ENCODE results near the gene MRPL21.
"Not testable (repeated sequence)": the region's sequence is repeated elsewhere in the genome, so short reads cannot be mapped to it uniquely, and the experiment has no call there.

Gene MRPL21

GRCh38 chr11:68905421-68906360 lies 2.1 kb upstream of the MRPL21 start:
- DNase-seq, result no peak

- peak; percentile 33 for DNase-seq
Observed at GRCh38 chr11:68904248-68904847, 716 bp upstream of the MRPL21 start.

- no peak for DNase-seq
Observed at GRCh38 chr11:68900835-68901381, 2.7 kb downstream of the MRPL21 start.

- no peak for DNase-seq
Observed at GRCh38 chr11:68897441-68897840, 6.2 kb downstream of the MRPL21 start.

- no peak for DNase-seq
Observed at GRCh38 chr11:68896171-68896959, 7.3 kb downstream of the MRPL21 start.

GRCh38 chr11:68893282-68893681 lies 10.3 kb downstream of the MRPL21 start:
- DNase-seq, result no peak

GRCh38 chr11:68892576-68892975 lies 11.1 kb downstream of the MRPL21 start:
- DNase-seq, result no peak

- no peak for DNase-seq
Observed at GRCh38 chr11:68891351-68891948, 12.2 kb downstream of the MRPL21 start.

GRCh38 chr11:68890490-68891231 lies 13.0 kb downstream of the MRPL21 start:
- DNase-seq, result no peak

GRCh38 chr11:68889948-68890446 lies 13.6 kb downstream of the MRPL21 start:
- no peak for DNase-seq

- not testable (repeated sequence) for DNase-seq
Observed at GRCh38 chr11:68884827-68885226, 18.8 kb downstream of the MRPL21 start.

GRCh38 chr11:68882391-68882790 lies 21.2 kb downstream of the MRPL21 start:
- DNase-seq, result no peak

GRCh38 chr11:68881320-68881719 lies 22.3 kb downstream of the MRPL21 start:
- no peak for DNase-seq

- no peak for DNase-seq
Observed at GRCh38 chr11:68880851-68881250, 22.8 kb downstream of the MRPL21 start.

GRCh38 chr11:68878022-68878421 lies 25.6 kb downstream of the MRPL21 start:
- DNase-seq, result no peak

- no peak for DNase-seq
Observed at GRCh38 chr11:68872216-68873003, 31.2 kb downstream of the MRPL21 start.

- no peak for DNase-seq
Observed at GRCh38 chr11:68870470-68870869, 33.2 kb downstream of the MRPL21 start.

GRCh38 chr11:68868221-68868835 lies 35.3 kb downstream of the MRPL21 start:
- DNase-seq, result no peak

GRCh38 chr11:68867066-68867465 lies 36.6 kb downstream of the MRPL21 start:
- DNase-seq, result no peak

- DNase-seq, result no peak
Observed at GRCh38 chr11:68865241-68865640, 38.4 kb downstream of the MRPL21 start.

Data from KG1 (cell line).